ENCODE measurements around the gene SDR39U1. TPM values are rescaled to one million over a fixed set of nuclear protein-coding genes. Genes with fewer than 3 reads are reported as not detected.

Gene SDR39U1
- total RNA-seq, 4 donors from 2014 or later = 12.8 to 87.5 (median 33.0) TPM

DNA sequence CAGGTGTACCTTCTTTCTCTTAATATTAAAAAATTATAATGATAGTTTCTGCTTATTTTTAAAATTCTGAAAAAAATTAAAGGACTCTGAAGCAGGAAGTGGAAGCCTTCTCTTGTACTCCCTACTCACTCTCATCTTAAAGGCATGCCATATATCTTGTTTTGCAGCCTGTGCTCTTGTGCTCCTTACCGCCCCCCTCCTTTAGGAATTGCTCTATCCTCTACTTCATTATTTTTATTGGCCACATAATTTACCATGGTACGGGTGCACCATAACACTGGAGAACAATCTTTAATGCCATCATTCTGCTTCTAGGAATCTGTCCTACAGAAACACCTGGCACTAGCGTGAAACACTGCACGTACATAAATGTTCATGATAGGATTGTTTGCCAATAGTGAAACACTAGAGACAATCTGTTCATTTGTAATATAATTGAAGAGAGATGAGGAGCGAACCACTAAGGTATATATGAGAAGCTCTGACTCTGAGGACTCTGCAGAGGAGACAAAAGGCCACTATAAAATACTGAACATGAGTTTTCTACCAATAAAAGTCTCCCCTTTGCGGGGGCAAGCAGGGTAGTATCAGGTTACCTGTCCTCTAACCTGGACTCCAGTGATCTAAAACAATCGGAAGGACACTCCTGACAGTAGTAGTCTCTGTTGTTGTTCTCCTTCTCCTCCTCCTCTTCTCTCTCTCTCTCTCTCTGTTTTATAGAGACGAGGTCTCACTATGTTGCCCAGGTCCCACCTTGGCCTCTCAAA lies 50.1 kb downstream of the SDR39U1 start:
- Histone ChIP-seq H3K36me3 (no peaks in the 10 kb centered on the region), H3K4me1 (no peaks in the 10 kb centered on the region), H3K9me3 (no peaks in the 10 kb centered on the region), H3K27me3 (no peaks in the 10 kb centered on the region), H3K4me3 (no peak overlapping the region), H3K27ac (no peak overlapping the region)
- TF ChIP-seq POLR2A (IDR thresholded peaks at IDR 0.05) (no peak), CTCF (IDR thresholded peaks at IDR 0.05) (no peak)
- no peak for DNase-seq
- intact Hi-C loops (cut with DNase I; ENCODE audit: low total_unique reads) = no loop called here

DNA sequence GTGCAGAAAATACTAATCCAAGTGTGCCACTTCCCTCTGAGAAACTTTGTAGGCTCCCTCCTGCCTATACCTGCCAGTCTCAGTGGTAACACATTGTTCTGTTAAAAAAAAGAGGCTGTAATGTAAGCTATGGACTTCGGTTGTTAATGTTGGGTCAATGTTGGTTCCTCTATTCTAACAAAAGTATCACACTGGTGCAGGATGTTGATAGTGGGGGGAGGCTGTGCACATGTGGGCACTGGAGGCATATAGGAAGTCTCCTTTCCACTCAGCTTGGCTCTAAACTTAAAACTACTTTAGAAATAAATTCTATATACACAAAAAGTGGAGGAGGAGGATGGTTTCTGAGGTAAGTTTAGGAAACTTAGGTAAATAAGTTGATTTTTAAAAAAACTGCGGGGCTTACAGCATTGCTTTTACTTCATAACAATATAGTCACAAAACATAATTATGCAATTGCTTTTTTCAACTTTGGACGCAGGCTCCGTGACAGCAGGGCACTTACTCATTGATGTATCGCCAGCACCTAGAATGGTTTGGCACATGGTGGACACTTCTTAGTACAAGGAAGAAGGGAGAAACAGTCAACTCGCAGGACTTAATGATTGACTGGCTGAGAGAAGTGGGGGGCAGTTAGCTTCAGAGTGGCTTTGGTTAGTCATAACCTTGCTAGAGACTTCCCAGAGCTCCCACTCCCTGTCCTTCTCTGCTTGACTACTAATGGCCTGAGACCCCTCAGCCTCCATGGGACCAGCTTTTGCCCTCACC lies 51.7 kb downstream of the SDR39U1 start:
- Histone ChIP-seq H3K9me3 (no peaks in the 10 kb centered on the region), H3K27ac (no peak overlapping the region), H3K36me3 (no peaks in the 10 kb centered on the region), H3K4me1 (no peaks in the 10 kb centered on the region), H3K4me3 (no peak overlapping the region), H3K27me3 (no peaks in the 10 kb centered on the region)
- intact Hi-C loops (cut with DNase I; ENCODE audit: low total_unique reads) = no loop called here
- DNase-seq = no peak
- TF ChIP-seq CTCF (IDR thresholded peaks at IDR 0.05) (no peak), POLR2A (IDR thresholded peaks at IDR 0.05) (no peak)

Other genes starting within 250 kb of the SDR39U1 start
- gene TM9SF1, start 247.3 kb downstream of the SDR39U1 start, total RNA-seq = 10 to 100 TPM; 31.2 to 79.8 (median 52.4) TPM
- gene TSSK4, start 237.1 kb downstream of the SDR39U1 start, total RNA-seq = under 1 TPM in 1 of 4 donors, not detected in 3; 0.98 TPM
- 10 to 100 TPM in 3 of 4 donors, 1 to 10 TPM in 1; 6.8 to 53.3 (median 33.9) TPM for gene CHMP4A, start 229.3 kb downstream of the SDR39U1 start, total RNA-seq
- 100 to 1,000 TPM in 1 of 4 donors, 10 to 100 TPM in 2, 1 to 10 TPM in 1; 5.6 to 137 (median 24.2) TPM for gene MDP1, start 226.7 kb downstream of the SDR39U1 start, total RNA-seq
- gene NEDD8, start 210.4 kb downstream of the SDR39U1 start, total RNA-seq = 1,000 to 10,000 TPM in 1 of 4 donors, 100 to 1,000 TPM in 2, 10 to 100 TPM in 1; 61.2 to 1,004 (median 192) TPM
- gene GMPR2, start 209.8 kb downstream of the SDR39U1 start, total RNA-seq = 10 to 100 TPM; 38.9 to 60.9 (median 48.8) TPM
- gene TINF2, start 200.2 kb downstream of the SDR39U1 start, total RNA-seq = 100 to 1,000 TPM in 1 of 4 donors, 10 to 100 TPM in 3; 41.0 to 123 (median 66.8) TPM
- 1 to 10 TPM in 2 of 4 donors, not detected in 2; 1.6 to 3.2 TPM for gene TGM1, start 179.6 kb downstream of the SDR39U1 start, total RNA-seq
- 10 to 100 TPM in 3 of 4 donors, 1 to 10 TPM in 1; 9.2 to 67.9 (median 23.2) TPM for gene RABGGTA, start 171.2 kb downstream of the SDR39U1 start, total RNA-seq
- gene DHRS1, start 143.0 kb downstream of the SDR39U1 start, total RNA-seq = 10 to 100 TPM; 17.0 to 52.4 (median 37.7) TPM
- 10 to 100 TPM in 3 of 4 donors, 1 to 10 TPM in 1; 5.0 to 23.5 (median 22.5) TPM for gene NOP9, start 142.9 kb downstream of the SDR39U1 start, total RNA-seq
- gene CIDEB, start 134.8 kb downstream of the SDR39U1 start, total RNA-seq = 10 to 100 TPM in 2 of 4 donors, 1 to 10 TPM in 2; 1.3 to 25.5 (median 14.1) TPM
- gene LTB4R2, start 132.6 kb downstream of the SDR39U1 start, total RNA-seq = 1 to 10 TPM in 3 of 4 donors, not detected in 1; 1.0 to 7.1 (median 5.6) TPM
- gene LTB4R, start 131.3 kb downstream of the SDR39U1 start, total RNA-seq = 10 to 100 TPM in 1 of 4 donors, 1 to 10 TPM in 3; 3.7 to 19.5 (median 5.6) TPM
- 100 to 1,000 TPM in 2 of 4 donors, 10 to 100 TPM in 2; 22.8 to 138 (median 86.1) TPM for gene ADCY4, start 107.7 kb downstream of the SDR39U1 start, total RNA-seq
- 100 to 1,000 TPM in 1 of 4 donors, 1 to 10 TPM in 2, under 1 TPM in 1; 0.29 to 123 (median 6.0) TPM for gene RIPK3, start 102.8 kb downstream of the SDR39U1 start, total RNA-seq
- gene NFATC4, start 74.6 kb downstream of the SDR39U1 start, total RNA-seq = 100 to 1,000 TPM in 1 of 4 donors, 10 to 100 TPM in 3; 25.6 to 187 (median 86.4) TPM
- gene NYNRIN, start 43.8 kb downstream of the SDR39U1 start, total RNA-seq = 10 to 100 TPM in 3 of 4 donors, 1 to 10 TPM in 1; 4.9 to 51.1 (median 27.3) TPM
- 1 to 10 TPM in 3 of 4 donors, not detected in 1; 1.3 to 3.3 (median 3.2) TPM for gene CBLN3, start 13.1 kb downstream of the SDR39U1 start, total RNA-seq
- 10 to 100 TPM; 16.5 to 88.6 (median 66.1) TPM for gene KHNYN, start 12.8 kb downstream of the SDR39U1 start, total RNA-seq
- gene CMA1, start 65.5 kb upstream of the SDR39U1 start, total RNA-seq = not detected
- gene CTSG, start 133.5 kb upstream of the SDR39U1 start, total RNA-seq = 1 to 10 TPM in 2 of 4 donors, not detected in 2; 1.9 to 4.0 TPM
- gene GZMH, start 166.9 kb upstream of the SDR39U1 start, total RNA-seq = 1 to 10 TPM in 1 of 4 donors, under 1 TPM in 1, not detected in 2; 0.82 to 2.3 TPM
- 100 to 1,000 TPM in 1 of 4 donors, 1 to 10 TPM in 1, not detected in 2; 2.8 to 122 TPM for gene GZMB, start 191.4 kb upstream of the SDR39U1 start, total RNA-seq

Measured in uterus (tissue), 4 donors.